ENCODE results near the gene SYAP1. TPM values are rescaled to one million over a fixed set of nuclear protein-coding genes. Genes with fewer than 3 reads are reported as not detected.

The SYAP1 gene
- total and polyA plus RNA-seq, 2 experiments from 2014 or later, result 18.0 to 48.3 TPM

DNA sequence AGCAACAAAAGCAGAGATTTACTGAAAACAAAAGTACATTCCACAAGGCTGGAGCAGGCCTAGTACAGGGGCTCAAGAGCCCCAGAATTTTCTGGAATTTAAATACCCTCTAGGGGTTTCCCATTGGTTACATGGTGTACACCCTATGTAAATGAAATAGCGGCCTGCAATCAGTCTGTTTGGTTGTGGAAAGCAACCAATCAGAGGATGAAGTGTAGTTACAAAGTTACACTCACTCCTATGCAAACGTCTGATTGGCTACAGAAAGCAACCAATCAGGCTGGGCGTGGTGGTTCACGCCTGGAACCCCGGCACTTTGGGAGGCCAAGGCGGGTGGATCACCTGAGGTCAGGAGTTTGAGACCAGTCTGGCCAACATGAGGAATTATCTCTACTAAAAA lies 53.0 kb downstream of the SYAP1 start (continued):
- no peak for TF ChIP-seq CREB1 (CRISPR knock-in tag; IDR thresholded peaks at IDR 0.05; ENCODE audit: low read depth)
- no peak for TF ChIP-seq EZH2phosphoT487 (IDR thresholded peaks at IDR 0.05; ENCODE audit: unreplicated experiment)
- TF ChIP-seq ZNF114 (CRISPR knock-in tag; IDR thresholded peaks at IDR 0.05), result no peak
- TF ChIP-seq NANOG (IDR thresholded peaks at IDR 0.05; ENCODE audit: borderline replicate concordance), result no peak
- TF ChIP-seq POLR2AphosphoS5 (IDR thresholded peaks at IDR 0.05; ENCODE audit: low read depth), result no peak
- TF ChIP-seq, protein P1, sequence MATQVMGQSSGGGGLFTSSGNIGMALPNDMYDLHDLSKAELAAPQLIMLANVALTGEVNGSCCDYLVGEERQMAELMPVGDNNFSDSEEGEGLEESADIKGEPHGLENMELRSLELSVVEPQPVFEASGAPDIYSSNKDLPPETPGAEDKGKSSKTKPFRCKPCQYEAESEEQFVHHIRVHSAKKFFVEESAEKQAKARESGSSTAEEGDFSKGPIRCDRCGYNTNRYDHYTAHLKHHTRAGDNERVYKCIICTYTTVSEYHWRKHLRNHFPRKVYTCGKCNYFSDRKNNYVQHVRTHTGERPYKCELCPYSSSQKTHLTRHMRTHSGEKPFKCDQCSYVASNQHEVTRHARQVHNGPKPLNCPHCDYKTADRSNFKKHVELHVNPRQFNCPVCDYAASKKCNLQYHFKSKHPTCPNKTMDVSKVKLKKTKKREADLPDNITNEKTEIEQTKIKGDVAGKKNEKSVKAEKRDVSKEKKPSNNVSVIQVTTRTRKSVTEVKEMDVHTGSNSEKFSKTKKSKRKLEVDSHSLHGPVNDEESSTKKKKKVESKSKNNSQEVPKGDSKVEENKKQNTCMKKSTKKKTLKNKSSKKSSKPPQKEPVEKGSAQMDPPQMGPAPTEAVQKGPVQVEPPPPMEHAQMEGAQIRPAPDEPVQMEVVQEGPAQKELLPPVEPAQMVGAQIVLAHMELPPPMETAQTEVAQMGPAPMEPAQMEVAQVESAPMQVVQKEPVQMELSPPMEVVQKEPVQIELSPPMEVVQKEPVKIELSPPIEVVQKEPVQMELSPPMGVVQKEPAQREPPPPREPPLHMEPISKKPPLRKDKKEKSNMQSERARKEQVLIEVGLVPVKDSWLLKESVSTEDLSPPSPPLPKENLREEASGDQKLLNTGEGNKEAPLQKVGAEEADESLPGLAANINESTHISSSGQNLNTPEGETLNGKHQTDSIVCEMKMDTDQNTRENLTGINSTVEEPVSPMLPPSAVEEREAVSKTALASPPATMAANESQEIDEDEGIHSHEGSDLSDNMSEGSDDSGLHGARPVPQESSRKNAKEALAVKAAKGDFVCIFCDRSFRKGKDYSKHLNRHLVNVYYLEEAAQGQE (IDR thresholded peaks at IDR 0.05; ENCODE audit: unreplicated experiment), result no peak
- TF ChIP-seq EZH2 (IDR thresholded peaks at IDR 0.05; ENCODE audit: low read depth, unreplicated experiment), result no peak
- no peak for TF ChIP-seq ZNF331 (CRISPR knock-in tag; IDR thresholded peaks at IDR 0.05; ENCODE audit: low read depth)

- no peaks in the 10 kb centered on the region for H3K79me2 ChIP-seq (replicated peaks; ENCODE audit: insufficient read depth)
- DNase-seq (ENCODE audit: low spot score) (no peak), ATAC-seq (no peak)
- H2AFZ ChIP-seq, result no peak overlapping the region
- H3K4me3 Mint-ChIP-seq, result no peak overlapping the region
- no peak overlapping the region for H3K4me2 ChIP-seq
- no peaks in the 10 kb centered on the region for H3K9me2 ChIP-seq (ENCODE audit: insufficient read depth)
- no peaks in the 10 kb centered on the region for H3K27me3 ChIP-seq (ENCODE audit: insufficient read depth)
- no peaks in the 10 kb centered on the region for H3K9me3 Mint-ChIP-seq
- H3K4me1 Mint-ChIP-seq, result peaks cover 11% of the 10 kb centered on the region
- no peaks in the 10 kb centered on the region for H4K20me1 ChIP-seq (replicated peaks; ENCODE audit: insufficient read depth)
- H3K27ac ChIP-seq (ENCODE audit: low read depth), result no peak overlapping the region
- peaks cover 3% of the 10 kb centered on the region; the same call in 1 of the 2 replicates for H3F3A ChIP-seq (replicated peaks; ENCODE audit: low read depth)
- H3K4me1 ChIP-seq (ENCODE audit: insufficient read depth), result peaks cover 10% of the 10 kb centered on the region
- H3K36me3 Mint-ChIP-seq (ENCODE audit: low read depth), result no peaks in the 10 kb centered on the region
- no peak overlapping the region for H3K4me3 ChIP-seq
- no peaks in the 10 kb centered on the region for H3K36me3 ChIP-seq (ENCODE audit: insufficient read depth)
- H3K27me3 Mint-ChIP-seq (ENCODE audit: insufficient read depth, low read depth, poor library complexity), result no peaks in the 10 kb centered on the region
- no peak overlapping the region for H3K27ac Mint-ChIP-seq
- TF ChIP-seq, protein P2, sequence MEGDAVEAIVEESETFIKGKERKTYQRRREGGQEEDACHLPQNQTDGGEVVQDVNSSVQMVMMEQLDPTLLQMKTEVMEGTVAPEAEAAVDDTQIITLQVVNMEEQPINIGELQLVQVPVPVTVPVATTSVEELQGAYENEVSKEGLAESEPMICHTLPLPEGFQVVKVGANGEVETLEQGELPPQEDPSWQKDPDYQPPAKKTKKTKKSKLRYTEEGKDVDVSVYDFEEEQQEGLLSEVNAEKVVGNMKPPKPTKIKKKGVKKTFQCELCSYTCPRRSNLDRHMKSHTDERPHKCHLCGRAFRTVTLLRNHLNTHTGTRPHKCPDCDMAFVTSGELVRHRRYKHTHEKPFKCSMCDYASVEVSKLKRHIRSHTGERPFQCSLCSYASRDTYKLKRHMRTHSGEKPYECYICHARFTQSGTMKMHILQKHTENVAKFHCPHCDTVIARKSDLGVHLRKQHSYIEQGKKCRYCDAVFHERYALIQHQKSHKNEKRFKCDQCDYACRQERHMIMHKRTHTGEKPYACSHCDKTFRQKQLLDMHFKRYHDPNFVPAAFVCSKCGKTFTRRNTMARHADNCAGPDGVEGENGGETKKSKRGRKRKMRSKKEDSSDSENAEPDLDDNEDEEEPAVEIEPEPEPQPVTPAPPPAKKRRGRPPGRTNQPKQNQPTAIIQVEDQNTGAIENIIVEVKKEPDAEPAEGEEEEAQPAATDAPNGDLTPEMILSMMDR (conservative IDR thresholded peaks at IDR 0.05; ENCODE audit: low read depth in 2 of 2), result no peak
- TF ChIP-seq ZNF114 (CRISPR knock-in tag; IDR thresholded peaks at IDR 0.05), result no peak
- no peak for TF ChIP-seq NANOG (IDR thresholded peaks at IDR 0.05; ENCODE audit: borderline replicate concordance)
- no peak for TF ChIP-seq ZNF462 (CRISPR knock-in tag; IDR thresholded peaks at IDR 0.05)
- no peak for TF ChIP-seq EZH2phosphoT487 (IDR thresholded peaks at IDR 0.05; ENCODE audit: unreplicated experiment)
- TF ChIP-seq STAT1 (IDR thresholded peaks at IDR 0.05; ENCODE audit: unreplicated experiment), result no peak
Measured at GRCh38 chrX:16774746-16775145, 55.3 kb downstream of the SYAP1 start.
